HepG2 (cell line): Measurements from ENCODE around the gene TMEM200C. TPM values are rescaled to one million over a fixed set of nuclear protein-coding genes. Genes with fewer than 3 reads are reported as not detected.

ENCODE experiments used
- ATAC-seq: fragments of 200-7000 bp; cut with Tn5 transposase; 3 replicates; pipeline ENCODE4 v1.9.1; 2020; ENCODE audit warnings: mild to moderate bottlenecking, moderate library complexity
- BruUV-seq: library from RNA; stranded (reverse); fragments of 400-500 nt; replicated peaks from 2 replicates; lab custom pipeline; 2021; lab: Mats Ljungman, UMichigan
- CTCF ChIA-PET: fragments of 300-600 bp; formaldehyde crosslinking; extraction: SDS; loops from one replicate; lab custom pipeline; 2021; ENCODE audit warnings: low total read pairs, inconsistent platforms, low intra/inter-chr PET ratio; lab: Yijun Ruan, JAX
- POLR2A ChIA-PET: fragments of 350-600 bp; sonication (Branson Sonifier 250); formaldehyde crosslinking; loops from one replicate; lab custom pipeline; 2020; ENCODE audit warnings: antibody characterized with exemption, inconsistent platforms; lab: Yijun Ruan, JAX
- DNase-seq: peaks from one replicate; pipeline ENCODE4 v3.0.0-alpha.2; 2015; ENCODE audit warnings: low spot score
- FAIRE-seq: peaks from 3 replicates; lab custom pipeline; 2011; peaks lifted over from hg19 to GRCh38; lab: Jason Lieb, UNC
- H2AFZ ChIP-seq: one replicate; pipeline ENCODE4 v1.6.1; 2011; ENCODE audit warnings: low read length, inconsistent platforms
- H3K27ac ChIP-seq: fragments of 300-600 bp; 3 replicates; pipeline ENCODE4 v1.8.0; 2011; ENCODE audit warnings: mixed run types, mild to moderate bottlenecking, mixed read lengths, low read length, inconsistent platforms; ENCODE audit not compliant: insufficient read depth; ENCODE audit errors: extremely low read length
- H3K27me3 ChIP-seq, 2 experiments: fragments of 200-600 bp in 1 of 2; 2 replicates in 1 of 2; 3 replicates in 1 of 2; pipeline versions ENCODE4 v1.6.0 to v1.8.0; 2011; ENCODE audit warnings: low read length in 2 of 2, mild to moderate bottlenecking in 2 of 2, moderate library complexity in 2 of 2, inconsistent platforms in 1 of 2; ENCODE audit not compliant: insufficient read depth in 2 of 2, control insufficient read depth in 1 of 2
- H3K36me3 ChIP-seq, 2 experiments: fragments of 200-600 bp in 1 of 2; replicated peaks in 1 of 2; 2 replicates in 1 of 2; 3 replicates in 1 of 2; pipeline versions ENCODE4 v1.5.1 to v1.8.0; 2011; ENCODE audit warnings: low read length in 2 of 2, inconsistent platforms in 1 of 2; ENCODE audit not compliant: insufficient read depth in 2 of 2, control insufficient read depth in 1 of 2
- H3K4me1 ChIP-seq: 2 replicates; pipeline ENCODE4 v1.5.1; 2012; ENCODE audit warnings: low read length, inconsistent platforms; ENCODE audit not compliant: insufficient read depth
- H3K4me2 ChIP-seq: 2 replicates; pipeline ENCODE4 v1.6.0; 2011; ENCODE audit warnings: low read depth, low read length, inconsistent platforms
- H3K4me3 ChIP-seq, 3 experiments: fragments of 200-600 bp in 1 of 3; sonication (generic), shearing (Covaris generic) in 1 of 3; replicated peaks in 1 of 3; 2 replicates each; pipeline ENCODE4 v1.5.1; 2011 to 2016; ENCODE audit warnings: low read length in 3 of 3, inconsistent platforms in 2 of 3, low read depth in 2 of 3, mild to moderate bottlenecking in 2 of 3, control low read depth in 1 of 3, mixed read lengths in 1 of 3; ENCODE audit not compliant: insufficient read depth in 1 of 3
- H3K79me2 ChIP-seq: one replicate; pipeline ENCODE4 v1.6.1; 2011; ENCODE audit warnings: low read length, inconsistent platforms; ENCODE audit not compliant: insufficient read depth
- H3K9ac ChIP-seq: 2 replicates; pipeline ENCODE4 v1.6.0; 2011; ENCODE audit warnings: mild to moderate bottlenecking, low read depth, low read length, inconsistent platforms; ENCODE audit not compliant: insufficient read depth
- H3K9me3 ChIP-seq: 2 replicates; pipeline ENCODE4 v1.5.1; 2012; ENCODE audit warnings: mild to moderate bottlenecking, low read length
- H4K20me1 ChIP-seq: 2 replicates; pipeline ENCODE4 v1.6.0; 2011; ENCODE audit warnings: inconsistent platforms, mild to moderate bottlenecking, low read length, moderate library complexity; ENCODE audit not compliant: insufficient read depth
- DZIP1 ChIP-seq: sonication (generic); formaldehyde crosslinking; IDR thresholded peaks from 2 replicates; pipeline ENCODE4 v1.5.0; 2020; ENCODE audit warnings: mild to moderate bottlenecking, missing genetic modification reagents
- ELF1 ChIP-seq: sonication (generic); formaldehyde crosslinking; IDR thresholded peaks from 2 replicates; pipeline ENCODE4 v1.4.0; 2020; ENCODE audit warnings: missing genetic modification reagents
- ISX ChIP-seq: sonication (generic); formaldehyde crosslinking; conservative IDR thresholded peaks from 2 replicates; pipeline ENCODE4 v1.5.0; 2020; ENCODE audit warnings: missing genetic modification reagents
- PHB2 ChIP-seq: fragments of 450-650 bp; IDR thresholded peaks from 2 replicates; pipeline ENCODE4 v1.6.1; 2018; ENCODE audit not compliant: partially characterized antibody
- PTBP1 ChIP-seq: fragments of 200-400 bp; formaldehyde crosslinking; IDR thresholded peaks from 2 replicates; pipeline ENCODE4 v1.6.1; 2018; ENCODE audit warnings: low read length, low read depth; ENCODE audit not compliant: poor library complexity, severe bottlenecking
- ZFP62 ChIP-seq: sonication (generic); formaldehyde crosslinking; IDR thresholded peaks from 2 replicates; pipeline ENCODE4 v1.4.0; 2020; ENCODE audit warnings: missing genetic modification reagents
- ZNF616 ChIP-seq: sonication (generic); formaldehyde crosslinking; IDR thresholded peaks from 2 replicates; pipeline ENCODE4 v1.5.0; 2020; ENCODE audit warnings: low read depth, mild to moderate bottlenecking, missing genetic modification reagents
- WGBS: methylation state at CpG from one replicate; pipeline ENCODE4 v1.1.6; 2017; ENCODE audit warnings: low lambda C conversion rate; 5-methylcytosine and 5-hydroxymethylcytosine counted together
- in situ Hi-C: cut with HindIII; loops from 2 replicates; pipeline ENCODE4 v1.10.0; 2017; ENCODE audit warnings: low pct_unique_long_range_greater_than_20kb; ENCODE audit not compliant: extremely low pct_ligation_motif_present
- intact Hi-C: fragments of 100-400 bp; cut with micrococcal nuclease; formaldehyde crosslinking; loops from one replicate; pipeline ENCODE4 v1.10.0; 2022; ENCODE audit not compliant: unreplicated experiment
- polyA plus RNA-seq, 8 experiments: library from polyadenylated mRNA; depleted of rRNA in 3 of 8; stranded (reverse) in 7 of 8; unstranded in 1 of 8; fragments of >200 nt; fragmentation: Illumina TruSeq in 4 of 8; extraction: Trizol in 4 of 8; gene quantifications; 2 replicates each; pipeline versions ENCODE4 v1.2.1 to v1.2.3, GENCODE V29; 2011 to 2016; ENCODE audit warnings: low read depth in 4 of 8, missing spikeins in 1 of 8, mixed read lengths in 1 of 8; ENCODE audit not compliant: insufficient read depth in 1 of 8
- total RNA-seq, 5 experiments: library from RNA; depleted of rRNA; stranded (reverse); fragments of >200 nt; fragmentation: Illumina TruSeq; extraction: Trizol; gene quantifications; 2 replicates each; pipeline ENCODE4 v1.2.3, GENCODE V29; 2016; ENCODE audit warnings: low read depth in 1 of 5
- TF ChIP-seq, protein P1 (sequence below): sonication (generic); formaldehyde crosslinking; IDR thresholded peaks from 2 replicates; pipeline ENCODE4 v1.4.0; 2020; ENCODE audit warnings: missing genetic modification reagents
- TF ChIP-seq, protein P2 (sequence below): sonication (generic); formaldehyde crosslinking; IDR thresholded peaks from 2 replicates; pipeline ENCODE4 v1.4.0; 2020; ENCODE audit warnings: missing genetic modification reagents; ENCODE audit errors: not compliant biosample characterization

Gene TMEM200C
- total and polyA plus RNA-seq, 2 of the 13 experiments (the other 11 are each of a cell fraction or from before 2014, with no cell fraction given), result 0.04 TPM; not detected in 1

- CTCF ChIA-PET, result no interaction called here
- Histone ChIP-seq H3K4me3 (no peak overlapping the region), H4K20me1 (no peaks in the 10 kb centered on the region), H3K36me3 (no peaks in the 10 kb centered on the region), H3K79me2 (no peaks in the 10 kb centered on the region), H3K9me3 (peaks cover 5% of the 10 kb centered on the region; the same call in 1 of the 2 replicates), H3K27me3 (no peaks in the 10 kb centered on the region), H3K4me1 (no peaks in the 10 kb centered on the region), H3K4me2 (no peak overlapping the region), H2AFZ (no peak overlapping the region), H3K9ac (no peak overlapping the region), H3K27ac (no peak overlapping the region)
- DNase-seq, result no peak
- POLR2A ChIA-PET, result no interaction called here
- in situ Hi-C loops (no loop called here), intact Hi-C loops (no loop called here)
- no TSS peak for BruUV-seq
- ATAC-seq, result no peak
- no peak for TF ChIP-seq ZFP62
- TF ChIP-seq, protein P1, sequence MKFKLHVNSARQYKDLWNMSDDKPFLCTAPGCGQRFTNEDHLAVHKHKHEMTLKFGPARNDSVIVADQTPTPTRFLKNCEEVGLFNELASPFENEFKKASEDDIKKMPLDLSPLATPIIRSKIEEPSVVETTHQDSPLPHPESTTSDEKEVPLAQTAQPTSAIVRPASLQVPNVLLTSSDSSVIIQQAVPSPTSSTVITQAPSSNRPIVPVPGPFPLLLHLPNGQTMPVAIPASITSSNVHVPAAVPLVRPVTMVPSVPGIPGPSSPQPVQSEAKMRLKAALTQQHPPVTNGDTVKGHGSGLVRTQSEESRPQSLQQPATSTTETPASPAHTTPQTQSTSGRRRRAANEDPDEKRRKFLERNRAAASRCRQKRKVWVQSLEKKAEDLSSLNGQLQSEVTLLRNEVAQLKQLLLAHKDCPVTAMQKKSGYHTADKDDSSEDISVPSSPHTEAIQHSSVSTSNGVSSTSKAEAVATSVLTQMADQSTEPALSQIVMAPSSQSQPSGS (CRISPR knock-in tag), result no peak
- TF ChIP-seq DZIP1, result no peak
- TF ChIP-seq PHB2, result no peak
- TF ChIP-seq ELF1, result no peak
- TF ChIP-seq, protein P2, sequence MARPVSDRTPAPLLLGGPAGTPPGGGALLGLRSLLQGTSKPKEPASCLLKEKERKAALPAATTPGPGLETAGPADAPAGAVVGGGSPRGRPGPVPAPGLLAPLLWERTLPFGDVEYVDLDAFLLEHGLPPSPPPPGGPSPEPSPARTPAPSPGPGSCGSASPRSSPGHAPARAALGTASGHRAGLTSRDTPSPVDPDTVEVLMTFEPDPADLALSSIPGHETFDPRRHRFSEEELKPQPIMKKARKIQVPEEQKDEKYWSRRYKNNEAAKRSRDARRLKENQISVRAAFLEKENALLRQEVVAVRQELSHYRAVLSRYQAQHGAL (CRISPR knock-in tag), result no peak
- no peak for TF ChIP-seq PTBP1
- no peak for TF ChIP-seq ISX (CRISPR knock-in tag)
- TF ChIP-seq ZNF616 (CRISPR knock-in tag), result no peak
- FAIRE-seq, result no peak
- WGBS, result 0% methylated on average over 3 of the region's 3 CpGs
Measured at GRCh38 chr18:5857180-5857579, 38.1 kb downstream of the TMEM200C start.
